ENCODE measurements around the gene ASIC3.

DNA sequence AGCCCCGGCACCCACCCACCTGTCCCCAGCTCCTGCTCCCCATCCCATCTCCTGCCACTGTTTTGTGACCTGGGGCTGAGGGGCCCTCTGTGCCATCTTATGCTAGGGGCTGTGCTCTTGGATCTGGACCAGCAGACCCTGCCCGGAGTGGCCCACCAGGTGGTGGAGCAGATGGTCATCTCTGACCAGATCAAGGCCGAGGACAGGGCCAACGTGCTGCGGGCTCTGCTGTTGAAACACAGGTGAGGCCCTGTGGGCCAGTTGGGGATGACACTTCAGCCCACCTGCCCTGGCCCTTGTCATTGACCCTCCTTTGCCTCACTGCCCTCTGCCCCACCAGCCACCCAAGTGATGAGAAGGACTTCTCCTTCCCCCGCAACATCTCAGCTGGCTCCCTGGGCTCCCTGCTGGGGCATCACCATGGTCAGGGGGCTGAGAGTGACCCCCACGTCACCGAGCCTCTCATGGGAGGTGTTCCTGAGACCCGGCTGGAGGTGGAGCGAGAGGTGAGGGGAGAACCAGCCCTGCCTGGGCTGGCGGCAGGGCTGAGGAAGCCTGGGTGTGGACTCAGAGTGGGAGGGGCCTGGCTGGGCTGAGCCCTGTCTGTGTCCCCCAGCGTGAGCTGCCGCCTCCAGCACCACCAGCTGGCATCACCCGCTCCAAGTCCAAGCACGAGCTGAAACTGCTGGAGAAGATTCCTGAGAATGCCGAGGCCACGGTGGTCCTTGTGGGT lies 21.7 kb downstream of the ASIC3 start:
- no peak for TF ChIP-seq CTCF (IDR thresholded peaks at IDR 0.05)
- no peak for TF ChIP-seq POLR2A (IDR thresholded peaks at IDR 0.05)

All from right lobe of liver (tissue), 4 donors.